Panc1 (cell line): ENCODE measurements around the gene PLPPR5.

Experiments
- CTCF ChIP-seq: fragments of 450-650 bp; IDR thresholded peaks from 2 replicates; pipeline ENCODE4 v1.5.1; 2017; ENCODE audit warnings: mild to moderate bottlenecking
- POLR2AphosphoS5 ChIP-seq: IDR thresholded peaks from 2 replicates; pipeline ENCODE4 v1.6.1; 2012; ENCODE audit warnings: mild to moderate bottlenecking, low read depth, low read length, moderate library complexity
- REST ChIP-seq, 2 experiments: IDR thresholded peaks; 2 replicates each; pipeline ENCODE4 v1.6.1; 2011 to 2012; ENCODE audit warnings: low read depth in 2 of 2, control low read depth in 1 of 2, low read length in 1 of 2, mild to moderate bottlenecking in 1 of 2, moderate library complexity in 1 of 2; ENCODE audit not compliant: insufficient read depth in 1 of 2

GRCh38 chr1:98906361-98906760 lies 98.3 kb downstream of the PLPPR5 start:
- TF ChIP-seq CTCF (no peak), POLR2AphosphoS5 (no peak), REST (IDR thresholded peaks at IDR 0.05; ENCODE audit: insufficient read depth in 1 of 2, low read depth in 2 of 2, low read length in 1 of 2) (no peak)
